ENCODE results near the gene MAP2K2. TPM values are rescaled to one million over a fixed set of nuclear protein-coding genes. Genes with fewer than 3 reads are reported as not detected.
"Not testable (repeated sequence)": the region's sequence is repeated elsewhere in the genome, so short reads cannot be mapped to it uniquely, and the experiment has no call there.

Gene MAP2K2
- total RNA-seq, 1 donor from 2014 or later: 139 TPM

- no peak for DNase-seq (ENCODE audit: low spot score)
These were observed 7.0 kb upstream of the MAP2K2 start for GRCh38 chr19:4130744-4131438.

- DNase-seq (ENCODE audit: low spot score): not testable (repeated sequence)
These were observed 5.1 kb upstream of the MAP2K2 start for GRCh38 chr19:4129050-4129449.

- DNase-seq (ENCODE audit: low spot score): not testable (repeated sequence)
These were observed 3.4 kb upstream of the MAP2K2 start for GRCh38 chr19:4127322-4127721.

- no peak for DNase-seq (ENCODE audit: low spot score)
These were observed 716 bp upstream of the MAP2K2 start for GRCh38 chr19:4124638-4125037.

GRCh38 chr19:4122480-4122879 is 1.4 kb downstream of the MAP2K2 start:
- DNase-seq (ENCODE audit: low spot score): no peak

GRCh38 chr19:4121815-4122214 is 2.1 kb downstream of the MAP2K2 start:
- no peak for DNase-seq (ENCODE audit: low spot score)

GRCh38 chr19:4121273-4121612 is 2.7 kb downstream of the MAP2K2 start:
- no peak for DNase-seq (ENCODE audit: low spot score)

GRCh38 chr19:4120559-4121272 is 3.2 kb downstream of the MAP2K2 start:
- no peak for DNase-seq (ENCODE audit: low spot score)

GRCh38 chr19:4119763-4120162 is 4.2 kb downstream of the MAP2K2 start:
- no peak for DNase-seq (ENCODE audit: low spot score)

- no peak for DNase-seq (ENCODE audit: low spot score)
These were observed 8.0 kb downstream of the MAP2K2 start for GRCh38 chr19:4115818-4116385.

GRCh38 chr19:4115050-4115817 is 8.7 kb downstream of the MAP2K2 start:
- DNase-seq (ENCODE audit: low spot score): peak; percentile 25

- DNase-seq (ENCODE audit: low spot score): no peak
These were observed 9.7 kb downstream of the MAP2K2 start for GRCh38 chr19:4114181-4114580.

GRCh38 chr19:4113398-4114088 is 10.4 kb downstream of the MAP2K2 start:
- no peak for DNase-seq (ENCODE audit: low spot score)

- no peak for DNase-seq (ENCODE audit: low spot score)
These were observed 11.6 kb downstream of the MAP2K2 start for GRCh38 chr19:4112367-4112766.

GRCh38 chr19:4109626-4109945 is 14.3 kb downstream of the MAP2K2 start:
- DNase-seq (ENCODE audit: low spot score): no peak

- DNase-seq (ENCODE audit: low spot score): no peak
These were observed 14.9 kb downstream of the MAP2K2 start for GRCh38 chr19:4108767-4109625.

- no peak for DNase-seq (ENCODE audit: low spot score)
These were observed 20.9 kb downstream of the MAP2K2 start for GRCh38 chr19:4103080-4103433.

- DNase-seq (ENCODE audit: low spot score): no peak
These were observed 21.4 kb downstream of the MAP2K2 start for GRCh38 chr19:4102339-4103079.

- DNase-seq (ENCODE audit: low spot score): no peak
These were observed 22.5 kb downstream of the MAP2K2 start for GRCh38 chr19:4101496-4101770.

GRCh38 chr19:4100647-4101495 is 23.1 kb downstream of the MAP2K2 start:
- DNase-seq (ENCODE audit: low spot score): no peak

Measured in mucosa of gallbladder (tissue), 1 donor.